Gastrocnemius medialis (tissue), 4 donors: ENCODE results near the gene LARP1B. TPM values are rescaled to one million over a fixed set of nuclear protein-coding genes. Genes with fewer than 3 reads are reported as not detected.

Experiments used
- ATAC-seq, 2 donors: fragments of 150-250 bp; one replicate each; pipeline ENCODE4 v1.9.1; 2016
- DNase-seq, 2 donors: peaks; one replicate each; pipeline ENCODE4 v3.0.0-alpha.2; 2019
- H3K27ac ChIP-seq, 4 donors: fragments of 200-600 bp; sonication (generic); 1 replicate in 1 of 4; 2 replicates in 3 of 4; pipeline ENCODE4 v1.5.1; 2016 to 2018; ENCODE audit warnings: mild to moderate bottlenecking in 2 of 4, moderate library complexity in 1 of 4
- H3K27me3 ChIP-seq, 3 donors: fragments of 200-600 bp; sonication (generic) in 2 of 3; 1 replicate in 1 of 3; 2 replicates in 2 of 3; pipeline versions ENCODE4 v1.5.1 to v1.6.0; 2016 to 2019; ENCODE audit warnings: mild to moderate bottlenecking in 1 of 3, moderate library complexity in 1 of 3
- H3K36me3 ChIP-seq, 2 donors: fragments of 200-600 bp; sonication (generic) in 1 of 2; one replicate each; pipeline ENCODE4 v1.5.1; 2017 to 2018
- H3K4me1 ChIP-seq, 2 donors: fragments of 200-600 bp; sonication (generic) in 1 of 2; one replicate each; pipeline ENCODE4 v1.5.1; 2016 to 2017; ENCODE audit warnings: mild to moderate bottlenecking in 2 of 2
- H3K4me3 ChIP-seq, 4 donors: fragments of 200-600 bp; sonication (generic) in 3 of 4; 1 replicate in 1 of 4; 2 replicates in 3 of 4; pipeline ENCODE4 v1.5.1; 2016 to 2019; ENCODE audit warnings: mild to moderate bottlenecking in 2 of 4
- H3K9me3 ChIP-seq, 3 donors: fragments of 200-600 bp; sonication (generic) in 2 of 3; 1 replicate in 1 of 3; 2 replicates in 2 of 3; pipeline ENCODE4 v1.5.1; 2016 to 2019
- CTCF ChIP-seq, 5 experiments: fragments of 450-650 bp in 3 of 5; fragments of 200-600 bp in 2 of 5; sonication (generic) in 2 of 5; IDR thresholded peaks in 4 of 5; conservative IDR thresholded peaks in 1 of 5; 1 replicate in 4 of 5; 2 replicates in 1 of 5; pipeline ENCODE4 v1.5.1; 2016 to 2019; ENCODE audit warnings: antibody characterized with exemption in 5 of 5, mild to moderate bottlenecking in 3 of 5, moderate library complexity in 3 of 5
- POLR2A ChIP-seq, 2 donors: fragments of 450-650 bp; IDR thresholded peaks; one replicate each; pipeline ENCODE4 v1.6.1; 2017; ENCODE audit warnings: antibody characterized with exemption in 2 of 2, mild to moderate bottlenecking in 2 of 2, moderate library complexity in 2 of 2
- in situ Hi-C, 4 donors: fragments of 200-750 bp; cut with MboI; loops; one replicate each; pipeline versions ENCODE4 v1.15.0 to v1.8.0; 2017; ENCODE audit warnings: low sequenced_read_pairs in 4 of 4
- intact Hi-C: fragments of 100-400 bp; cut with DNase I; formaldehyde crosslinking; loops from one replicate; pipeline ENCODE4 v1.15.1; 2023; ENCODE audit warnings: low total_unique reads
- total RNA-seq, 4 donors: library from RNA; depleted of rRNA; stranded (reverse); fragments of >200 nt; gene quantifications; one replicate each; pipeline versions ENCODE4 v1.1.0 to v1.2.3, GENCODE V29; 2016

LARP1B gene
- total RNA-seq, 4 donors from 2014 or later, result 19.5 to 23.5 (median 22.8) TPM

- Histone ChIP-seq H3K27ac (no peak overlapping the region), H3K36me3 (no peaks in the 10 kb centered on the region), H3K9me3 (no peaks in the 10 kb centered on the region), H3K4me1 (no peaks in the 10 kb centered on the region), H3K4me3 (no peak overlapping the region), H3K27me3 (no peaks in the 10 kb centered on the region)
- intact Hi-C loops (no loop called here), in situ Hi-C loops (no loop called here)
- ATAC-seq (no peak), DNase-seq (no peak)
- TF ChIP-seq POLR2A (IDR thresholded peaks at IDR 0.05), result no peak
- no peak for TF ChIP-seq CTCF (IDR thresholded peaks at IDR 0.05 in 4 of 5, conservative IDR thresholded peaks at IDR 0.05 in 1 of 5)
Measured at GRCh38 chr4:128134925-128135324, 73.8 kb downstream of the LARP1B start.

- TF ChIP-seq CTCF (IDR thresholded peaks at IDR 0.05 in 4 of 5, conservative IDR thresholded peaks at IDR 0.05 in 1 of 5) (no peak), POLR2A (IDR thresholded peaks at IDR 0.05) (no peak)
- Histone ChIP-seq H3K4me1 (no peaks in the 10 kb centered on the region), H3K27ac (no peak overlapping the region), H3K27me3 (no peaks in the 10 kb centered on the region), H3K36me3 (no peaks in the 10 kb centered on the region), H3K4me3 (no peak overlapping the region), H3K9me3 (no peaks in the 10 kb centered on the region)
- intact Hi-C loops (no loop called here), in situ Hi-C loops (no loop called here)
- ATAC-seq (no peak), DNase-seq (no peak)
Measured at GRCh38 chr4:128135391-128135790, 74.3 kb downstream of the LARP1B start.

GRCh38 chr4:128141866-128142265 is 80.8 kb downstream of the LARP1B start:
- Histone ChIP-seq H3K9me3 (no peaks in the 10 kb centered on the region), H3K36me3 (no peaks in the 10 kb centered on the region), H3K4me1 (no peaks in the 10 kb centered on the region), H3K27ac (no peak overlapping the region), H3K4me3 (no peak overlapping the region), H3K27me3 (no peaks in the 10 kb centered on the region)
- ATAC-seq (no peak), DNase-seq (no peak)
- TF ChIP-seq POLR2A (IDR thresholded peaks at IDR 0.05) (no peak), CTCF (IDR thresholded peaks at IDR 0.05 in 4 of 5, conservative IDR thresholded peaks at IDR 0.05 in 1 of 5) (no peak)
- intact Hi-C loops, result no loop called here
- in situ Hi-C loops, result no loop called here

- Histone ChIP-seq H3K4me1 (no peaks in the 10 kb centered on the region), H3K9me3 (no peaks in the 10 kb centered on the region), H3K4me3 (no peak overlapping the region), H3K27me3 (no peaks in the 10 kb centered on the region), H3K27ac (no peak overlapping the region), H3K36me3 (no peaks in the 10 kb centered on the region)
- ATAC-seq (no peak), DNase-seq (no peak)
- intact Hi-C loops (no loop called here), in situ Hi-C loops (no loop called here)
- TF ChIP-seq POLR2A (IDR thresholded peaks at IDR 0.05), result no peak
- no peak for TF ChIP-seq CTCF (IDR thresholded peaks at IDR 0.05 in 4 of 5, conservative IDR thresholded peaks at IDR 0.05 in 1 of 5)
Measured at GRCh38 chr4:128145727-128146126, 84.6 kb downstream of the LARP1B start.

GRCh38 chr4:128153800-128154199 is 92.7 kb downstream of the LARP1B start:
- H3K27me3 ChIP-seq, result no peaks in the 10 kb centered on the region
- H3K4me3 ChIP-seq, result no peak overlapping the region
- no peaks in the 10 kb centered on the region for H3K9me3 ChIP-seq
- intact Hi-C loops, result no loop called here
- in situ Hi-C loops, result no loop called here
- no peaks in the 10 kb centered on the region for H3K36me3 ChIP-seq
- TF ChIP-seq CTCF (IDR thresholded peaks at IDR 0.05 in 4 of 5, conservative IDR thresholded peaks at IDR 0.05 in 1 of 5) (no peak), POLR2A (IDR thresholded peaks at IDR 0.05) (no peak)
- no peaks in the 10 kb centered on the region for H3K4me1 ChIP-seq
- no peak overlapping the region for H3K27ac ChIP-seq
- ATAC-seq (no peak), DNase-seq (no peak)
